Effector CD8-positive, alpha-beta T cell (primary cell): ENCODE measurements around the gene VASN.
"Not testable (repeated sequence)": the region's sequence is repeated elsewhere in the genome, so short reads cannot be mapped to it uniquely, and the experiment has no call there.

Experiments used
- DNase-seq: peaks from one replicate; lab custom pipeline; 2025; lab: John Stamatoyannopoulos, UW

VASN gene

GRCh38 chr16:4385066-4385788 lies 13.6 kb downstream of the VASN start:
- DNase-seq, result no peak

GRCh38 chr16:4385789-4386450 lies 14.3 kb downstream of the VASN start:
- DNase-seq, result no peak

GRCh38 chr16:4386451-4386805 lies 14.8 kb downstream of the VASN start:
- DNase-seq, result no peak

- DNase-seq, result no peak
These were observed 15.4 kb downstream of the VASN start for GRCh38 chr16:4386951-4387565.

- DNase-seq, result no peak
These were observed 16.1 kb downstream of the VASN start for GRCh38 chr16:4387781-4388180.

GRCh38 chr16:4388271-4389021 lies 16.8 kb downstream of the VASN start:
- no peak for DNase-seq

GRCh38 chr16:4389051-4389955 lies 17.7 kb downstream of the VASN start:
- DNase-seq, result no peak

- DNase-seq, result no peak
These were observed 18.9 kb downstream of the VASN start for GRCh38 chr16:4390266-4391260.

GRCh38 chr16:4391631-4392381 lies 20.2 kb downstream of the VASN start:
- DNase-seq, result no peak

GRCh38 chr16:4392382-4393239 lies 21.0 kb downstream of the VASN start:
- no peak for DNase-seq

- DNase-seq, result no peak
These were observed 21.6 kb downstream of the VASN start for GRCh38 chr16:4393240-4393600.

GRCh38 chr16:4393850-4394249 lies 22.2 kb downstream of the VASN start:
- DNase-seq, result not testable (repeated sequence)

- DNase-seq, result no peak
These were observed 23.5 kb downstream of the VASN start for GRCh38 chr16:4395055-4395726.

GRCh38 chr16:4399001-4399730 lies 27.5 kb downstream of the VASN start:
- DNase-seq, result no peak

GRCh38 chr16:4401094-4401501 lies 29.4 kb downstream of the VASN start:
- DNase-seq, result no peak

GRCh38 chr16:4401510-4401909 lies 29.9 kb downstream of the VASN start:
- no peak for DNase-seq

GRCh38 chr16:4402439-4403132 lies 30.9 kb downstream of the VASN start:
- peak; percentile 60 for DNase-seq
